Effector memory CD8-positive, alpha-beta T cell (primary cell): ENCODE results near the gene NUAK2.

Experiments
- ATAC-seq: fragments of 150-1000 bp; cut with Tn5 transposase; replicated peaks from 2 replicates; pipeline ENCODE4 v1.10.0; 2021; ENCODE audit warnings: mild to moderate bottlenecking, moderate library complexity
- DNase-seq, 3 experiments: peaks; one replicate each; pipeline ENCODE4 v3.0.0; 2021
- H3K27ac Mint-ChIP-seq, 2 donors: one replicate each; pipeline ENCODE4 v1.8.0; 2022; ENCODE audit warnings: mild to moderate bottlenecking in 2 of 2, mixed read lengths in 2 of 2, moderate library complexity in 2 of 2
- H3K27me3 Mint-ChIP-seq, 2 donors: one replicate each; pipeline ENCODE4 v1.8.0; 2022; ENCODE audit warnings: mixed read lengths in 2 of 2
- H3K36me3 Mint-ChIP-seq: one replicate; pipeline ENCODE4 v1.8.0; 2022; ENCODE audit warnings: mild to moderate bottlenecking, moderate library complexity, mixed read lengths; ENCODE audit not compliant: insufficient read depth
- H3K4me1 Mint-ChIP-seq, 2 donors: one replicate each; pipeline ENCODE4 v1.8.0; 2022; ENCODE audit warnings: low read depth in 2 of 2, mixed read lengths in 2 of 2
- H3K4me3 Mint-ChIP-seq, 2 donors: one replicate each; pipeline ENCODE4 v1.8.0; 2022; ENCODE audit warnings: mild to moderate bottlenecking in 2 of 2, mixed read lengths in 2 of 2, moderate library complexity in 2 of 2
- H3K9me3 Mint-ChIP-seq, 2 donors: one replicate each; pipeline ENCODE4 v1.8.0; 2022; ENCODE audit warnings: mixed read lengths in 2 of 2

The NUAK2 gene

GRCh38 chr1:205263580-205264190 is 57.9 kb downstream of the NUAK2 start:
- DNase-seq: no peak
- Mint-ChIP-seq H3K4me3 (no peak overlapping the region), H3K27ac (no peak overlapping the region), H3K27me3 (no peaks in the 10 kb centered on the region), H3K4me1 (peaks cover 5 to 7% of the 10 kb centered on the region in 2 donors), H3K9me3 (no peaks in the 10 kb centered on the region), H3K36me3 (peaks cover 3% of the 10 kb centered on the region)
- ATAC-seq: no peak

GRCh38 chr1:205262731-205263171 is 58.8 kb downstream of the NUAK2 start:
- H3K4me3 Mint-ChIP-seq: no peak overlapping the region
- no peaks in the 10 kb centered on the region for H3K27me3 Mint-ChIP-seq
- H3K27ac Mint-ChIP-seq: no peak overlapping the region
- peaks cover 5 to 7% of the 10 kb centered on the region in 2 donors for H3K4me1 Mint-ChIP-seq
- no peaks in the 10 kb centered on the region for H3K9me3 Mint-ChIP-seq
- no peak for ATAC-seq
- no peak for DNase-seq
- peaks cover 3% of the 10 kb centered on the region for H3K36me3 Mint-ChIP-seq

- Mint-ChIP-seq H3K27ac (peak overlapping the region in 1 of 2 donors; percentile 62), H3K9me3 (no peaks in the 10 kb centered on the region), H3K4me1 (peaks cover 5 to 7% of the 10 kb centered on the region in 2 donors), H3K27me3 (no peaks in the 10 kb centered on the region), H3K4me3 (no peak overlapping the region), H3K36me3 (peaks cover 3% of the 10 kb centered on the region)
- ATAC-seq (no peak), DNase-seq (no peak)
These were observed 59.4 kb downstream of the NUAK2 start for GRCh38 chr1:205261946-205262691.

- Mint-ChIP-seq H3K9me3 (no peaks in the 10 kb centered on the region), H3K27me3 (no peaks in the 10 kb centered on the region), H3K36me3 (peaks cover 6% of the 10 kb centered on the region), H3K4me1 (peaks cover 7 to 8% of the 10 kb centered on the region in 2 donors), H3K4me3 (no peak overlapping the region), H3K27ac (no peak overlapping the region)
- no peak for DNase-seq
- ATAC-seq: no peak
These were observed 60.4 kb downstream of the NUAK2 start for GRCh38 chr1:205260948-205261732.

- no peak for ATAC-seq
- Mint-ChIP-seq H3K27ac (peak overlapping the region in 1 of 2 donors; percentile 44), H3K4me3 (no peak overlapping the region), H3K36me3 (peaks cover 6% of the 10 kb centered on the region), H3K4me1 (peaks cover 9 to 11% of the 10 kb centered on the region in 2 donors), H3K9me3 (no peaks in the 10 kb centered on the region), H3K27me3 (no peaks in the 10 kb centered on the region)
- no peak for DNase-seq
These were observed 61.5 kb downstream of the NUAK2 start for GRCh38 chr1:205259998-205260397.

GRCh38 chr1:205259324-205259832 is 62.2 kb downstream of the NUAK2 start:
- Mint-ChIP-seq H3K4me1 (peaks cover 9 to 11% of the 10 kb centered on the region in 2 donors), H3K36me3 (peaks cover 6% of the 10 kb centered on the region), H3K27me3 (no peaks in the 10 kb centered on the region), H3K27ac (no peak overlapping the region), H3K9me3 (no peaks in the 10 kb centered on the region), H3K4me3 (no peak overlapping the region)
- ATAC-seq (no peak), DNase-seq (no peak)

GRCh38 chr1:205258719-205259118 is 62.8 kb downstream of the NUAK2 start:
- Mint-ChIP-seq H3K9me3 (no peaks in the 10 kb centered on the region), H3K36me3 (peaks cover 6% of the 10 kb centered on the region), H3K4me1 (peaks cover 9 to 11% of the 10 kb centered on the region in 2 donors), H3K27me3 (no peaks in the 10 kb centered on the region), H3K4me3 (no peak overlapping the region), H3K27ac (no peak overlapping the region)
- DNase-seq: no peak
- no peak for ATAC-seq

GRCh38 chr1:205258261-205258691 is 63.3 kb downstream of the NUAK2 start:
- DNase-seq: no peak
- H3K4me1 Mint-ChIP-seq: peaks cover 9 to 11% of the 10 kb centered on the region in 2 donors
- peaks cover 6% of the 10 kb centered on the region for H3K36me3 Mint-ChIP-seq
- H3K27ac Mint-ChIP-seq: no peak overlapping the region
- no peaks in the 10 kb centered on the region for H3K27me3 Mint-ChIP-seq
- no peak overlapping the region for H3K4me3 Mint-ChIP-seq
- H3K9me3 Mint-ChIP-seq: no peaks in the 10 kb centered on the region
- no peak for ATAC-seq

- H3K4me1 Mint-ChIP-seq: peaks cover 8 to 9% of the 10 kb centered on the region in 2 donors
- H3K9me3 Mint-ChIP-seq: no peaks in the 10 kb centered on the region
- no peak for DNase-seq
- no peaks in the 10 kb centered on the region for H3K27me3 Mint-ChIP-seq
- no peak overlapping the region for H3K4me3 Mint-ChIP-seq
- peaks cover 6% of the 10 kb centered on the region for H3K36me3 Mint-ChIP-seq
- no peak for ATAC-seq
- no peak overlapping the region for H3K27ac Mint-ChIP-seq
These were observed 63.8 kb downstream of the NUAK2 start for GRCh38 chr1:205257735-205258134.

GRCh38 chr1:205256951-205257625 is 64.5 kb downstream of the NUAK2 start:
- no peak for ATAC-seq
- peaks cover 6% of the 10 kb centered on the region for H3K36me3 Mint-ChIP-seq
- no peak overlapping the region for H3K27ac Mint-ChIP-seq
- H3K9me3 Mint-ChIP-seq: no peaks in the 10 kb centered on the region
- no peaks in the 10 kb centered on the region for H3K27me3 Mint-ChIP-seq
- H3K4me3 Mint-ChIP-seq: no peak overlapping the region
- DNase-seq: no peak
- peaks cover 7 to 9% of the 10 kb centered on the region in 2 donors for H3K4me1 Mint-ChIP-seq

- Mint-ChIP-seq H3K4me1 (peaks cover 4 to 5% of the 10 kb centered on the region in 2 donors), H3K9me3 (no peaks in the 10 kb centered on the region), H3K27me3 (no peaks in the 10 kb centered on the region), H3K36me3 (peaks cover 6% of the 10 kb centered on the region), H3K27ac (peak overlapping the region; percentile 38 to 50), H3K4me3 (no peak overlapping the region)
- DNase-seq (peak; percentile 81 to 83 (median 83)), ATAC-seq (peak; percentile 99)
These were observed 65.4 kb downstream of the NUAK2 start for GRCh38 chr1:205255941-205256780.
